Activated T-cell treated with anti-CD3 and anti-CD28 coated beads, Interleukin-2, amount 50 U/mL, for 4 hours (primary cell): ENCODE data around the gene NEGR1. TPM values are rescaled to one million over a fixed set of nuclear protein-coding genes. Genes with fewer than 3 reads are reported as not detected.

Experiments used
- ATAC-seq, 2 donors: fragments of 200-7000 bp; cut with Tn5 transposase; one replicate each; pipeline ENCODE4 v1.10.0; 2021
- DNase-seq: peaks from one replicate; pipeline ENCODE4 v3.0.0-alpha.2; 2020
- H3K27me3 Mint-ChIP-seq: one replicate; pipeline ENCODE4 v1.8.0; 2021; ENCODE audit warnings: low read depth, mixed read lengths
- H3K36me3 Mint-ChIP-seq: one replicate; pipeline ENCODE4 v1.8.0; 2022; ENCODE audit warnings: mixed read lengths; ENCODE audit not compliant: insufficient read depth
- H3K4me1 Mint-ChIP-seq: one replicate; pipeline ENCODE4 v1.8.0; 2021; ENCODE audit warnings: low read depth, mixed read lengths
- H3K4me3 Mint-ChIP-seq: one replicate; pipeline ENCODE4 v1.8.0; 2021; ENCODE audit warnings: mild to moderate bottlenecking, moderate library complexity, mixed read lengths
- H3K9me3 Mint-ChIP-seq: one replicate; pipeline ENCODE4 v1.8.0; 2021; ENCODE audit warnings: mixed read lengths
- total RNA-seq, 3 donors: library from RNA; stranded (reverse); gene quantifications; one replicate each; pipeline ENCODE4 v1.2.1, GENCODE V29; 2021

NEGR1 gene
- total RNA-seq, 3 donors from 2014 or later: not detected

- Mint-ChIP-seq H3K9me3 (peaks cover 3% of the 10 kb centered on the region), H3K4me1 (no peaks in the 10 kb centered on the region), H3K27me3 (peaks cover 2% of the 10 kb centered on the region), H3K4me3 (no peak overlapping the region), H3K36me3 (no peaks in the 10 kb centered on the region)
- DNase-seq: no peak
- ATAC-seq: no peak
These were observed 397.2 kb downstream of the NEGR1 start for GRCh38 chr1:71885171-71885570.

GRCh38 chr1:71882637-71883036, 399.7 kb downstream of the NEGR1 start:
- Mint-ChIP-seq H3K4me3 (no peak overlapping the region), H3K27me3 (peaks cover 2% of the 10 kb centered on the region), H3K36me3 (no peaks in the 10 kb centered on the region), H3K4me1 (no peaks in the 10 kb centered on the region), H3K9me3 (peaks cover 3% of the 10 kb centered on the region)
- no peak for DNase-seq
- no peak for ATAC-seq

- DNase-seq (no peak), ATAC-seq (no peak)
- Mint-ChIP-seq H3K4me3 (no peak overlapping the region), H3K4me1 (no peaks in the 10 kb centered on the region), H3K9me3 (peaks cover 3% of the 10 kb centered on the region), H3K27me3 (peaks cover 2% of the 10 kb centered on the region), H3K36me3 (no peaks in the 10 kb centered on the region)
These were observed 400.1 kb downstream of the NEGR1 start for GRCh38 chr1:71882226-71882625.

GRCh38 chr1:71881611-71882010, 400.7 kb downstream of the NEGR1 start:
- no peak for DNase-seq
- H3K4me3 Mint-ChIP-seq: no peak overlapping the region
- no peak for ATAC-seq
- H3K4me1 Mint-ChIP-seq: no peaks in the 10 kb centered on the region
- H3K9me3 Mint-ChIP-seq: peaks cover 3% of the 10 kb centered on the region
- H3K27me3 Mint-ChIP-seq: peaks cover 2% of the 10 kb centered on the region
- no peaks in the 10 kb centered on the region for H3K36me3 Mint-ChIP-seq

- Mint-ChIP-seq H3K9me3 (no peaks in the 10 kb centered on the region), H3K4me1 (no peaks in the 10 kb centered on the region), H3K27me3 (no peaks in the 10 kb centered on the region), H3K36me3 (no peaks in the 10 kb centered on the region), H3K4me3 (no peak overlapping the region)
- DNase-seq (no peak), ATAC-seq (no peak)
These were observed 413.0 kb downstream of the NEGR1 start for GRCh38 chr1:71869326-71869725.

- DNase-seq (no peak), ATAC-seq (no peak)
- Mint-ChIP-seq H3K4me3 (no peak overlapping the region), H3K36me3 (no peaks in the 10 kb centered on the region), H3K9me3 (peaks cover 17% of the 10 kb centered on the region), H3K4me1 (no peaks in the 10 kb centered on the region), H3K27me3 (no peaks in the 10 kb centered on the region)
These were observed 419.6 kb downstream of the NEGR1 start for GRCh38 chr1:71862756-71863155.

- peaks cover 17% of the 10 kb centered on the region for H3K9me3 Mint-ChIP-seq
- H3K4me1 Mint-ChIP-seq: no peaks in the 10 kb centered on the region
- H3K4me3 Mint-ChIP-seq: no peak overlapping the region
- H3K27me3 Mint-ChIP-seq: no peaks in the 10 kb centered on the region
- DNase-seq: no peak
- ATAC-seq: peak; percentile 32 to 40
- no peaks in the 10 kb centered on the region for H3K36me3 Mint-ChIP-seq
These were observed 421.3 kb downstream of the NEGR1 start for GRCh38 chr1:71861022-71861421.

- Mint-ChIP-seq H3K4me3 (no peak overlapping the region), H3K4me1 (no peaks in the 10 kb centered on the region), H3K9me3 (peaks cover 17% of the 10 kb centered on the region), H3K27me3 (no peaks in the 10 kb centered on the region), H3K36me3 (no peaks in the 10 kb centered on the region)
- DNase-seq (no peak), ATAC-seq (no peak)
These were observed 422.5 kb downstream of the NEGR1 start for GRCh38 chr1:71859806-71860205.

- Mint-ChIP-seq H3K36me3 (no peaks in the 10 kb centered on the region), H3K27me3 (no peaks in the 10 kb centered on the region), H3K9me3 (peaks cover 12% of the 10 kb centered on the region), H3K4me3 (no peak overlapping the region), H3K4me1 (no peaks in the 10 kb centered on the region)
- ATAC-seq (no peak), DNase-seq (no peak)
These were observed 424.5 kb downstream of the NEGR1 start for GRCh38 chr1:71857862-71858261.

GRCh38 chr1:71853360-71853759, 429.0 kb downstream of the NEGR1 start:
- Mint-ChIP-seq H3K4me3 (no peak overlapping the region), H3K27me3 (no peaks in the 10 kb centered on the region), H3K4me1 (no peaks in the 10 kb centered on the region), H3K36me3 (no peaks in the 10 kb centered on the region), H3K9me3 (peaks cover 3% of the 10 kb centered on the region)
- DNase-seq (no peak), ATAC-seq (no peak)

GRCh38 chr1:71850936-71851335, 431.4 kb downstream of the NEGR1 start:
- Mint-ChIP-seq H3K36me3 (no peaks in the 10 kb centered on the region), H3K9me3 (peaks cover 3% of the 10 kb centered on the region), H3K4me3 (no peak overlapping the region), H3K27me3 (no peaks in the 10 kb centered on the region), H3K4me1 (no peaks in the 10 kb centered on the region)
- DNase-seq: no peak
- ATAC-seq: no peak

- ATAC-seq (no peak), DNase-seq (no peak)
- Mint-ChIP-seq H3K9me3 (peaks cover 3% of the 10 kb centered on the region), H3K36me3 (no peaks in the 10 kb centered on the region), H3K4me3 (no peak overlapping the region), H3K27me3 (no peaks in the 10 kb centered on the region), H3K4me1 (no peaks in the 10 kb centered on the region)
These were observed 431.8 kb downstream of the NEGR1 start for GRCh38 chr1:71850515-71850914.

GRCh38 chr1:71843012-71843411, 439.3 kb downstream of the NEGR1 start:
- Mint-ChIP-seq H3K9me3 (peaks cover 5% of the 10 kb centered on the region), H3K36me3 (no peaks in the 10 kb centered on the region), H3K27me3 (no peaks in the 10 kb centered on the region), H3K4me1 (no peaks in the 10 kb centered on the region), H3K4me3 (no peak overlapping the region)
- ATAC-seq (no peak), DNase-seq (no peak)

GRCh38 chr1:71839876-71840275, 442.5 kb downstream of the NEGR1 start:
- no peak overlapping the region for H3K4me3 Mint-ChIP-seq
- DNase-seq (no peak), ATAC-seq (no peak)
- no peaks in the 10 kb centered on the region for H3K27me3 Mint-ChIP-seq
- H3K4me1 Mint-ChIP-seq: no peaks in the 10 kb centered on the region
- H3K9me3 Mint-ChIP-seq: peaks cover 5% of the 10 kb centered on the region
- H3K36me3 Mint-ChIP-seq: no peaks in the 10 kb centered on the region

- H3K9me3 Mint-ChIP-seq: peaks cover 6% of the 10 kb centered on the region
- H3K4me1 Mint-ChIP-seq: no peaks in the 10 kb centered on the region
- no peak overlapping the region for H3K4me3 Mint-ChIP-seq
- ATAC-seq: no peak
- DNase-seq: no peak
- H3K36me3 Mint-ChIP-seq: no peaks in the 10 kb centered on the region
- H3K27me3 Mint-ChIP-seq: no peaks in the 10 kb centered on the region
These were observed 445.4 kb downstream of the NEGR1 start for GRCh38 chr1:71836904-71837303.

GRCh38 chr1:71835442-71835813, 446.9 kb downstream of the NEGR1 start:
- H3K4me3 Mint-ChIP-seq: no peak overlapping the region
- H3K27me3 Mint-ChIP-seq: no peaks in the 10 kb centered on the region
- DNase-seq: no peak
- ATAC-seq: no peak
- no peaks in the 10 kb centered on the region for H3K36me3 Mint-ChIP-seq
- H3K4me1 Mint-ChIP-seq: no peaks in the 10 kb centered on the region
- peaks cover 11% of the 10 kb centered on the region for H3K9me3 Mint-ChIP-seq
